ENCODE results near the gene PCK1. TPM values are rescaled to one million over a fixed set of nuclear protein-coding genes. Genes with fewer than 3 reads are reported as not detected.

The PCK1 gene
- total RNA-seq, 1 experiment from 2014 or later = not detected

GRCh38 chr20:57545927-57546662 lies 14.8 kb upstream of the PCK1 start:
- Histone ChIP-seq H3K27me3 (ENCODE audit: low read length) (peaks cover 14% of the 10 kb centered on the region; the same call in 1 of the 2 replicates), H3K4me3 (ENCODE audit: low read length) (no peak overlapping the region), H3K9ac (ENCODE audit: low read length) (no peak overlapping the region), H3K4me1 (ENCODE audit: insufficient read depth, low read length) (peaks cover 27% of the 10 kb centered on the region), H4K20me1 (ENCODE audit: low read length) (no peaks in the 10 kb centered on the region), H3K4me2 (ENCODE audit: low read length) (no peak overlapping the region), H3K36me3 (ENCODE audit: low read depth, low read length) (no peaks in the 10 kb centered on the region), H3K9me2 (replicated peaks; ENCODE audit: low read length) (no peaks in the 10 kb centered on the region), H3F3A (ENCODE audit: low read length, unreplicated experiment) (no peaks in the 10 kb centered on the region), H3K9me3 (ENCODE audit: low read length) (no peaks in the 10 kb centered on the region), H3K79me2 (ENCODE audit: low read length) (no peaks in the 10 kb centered on the region), H2AFZ (ENCODE audit: low read length) (no peak overlapping the region), H3K27ac (ENCODE audit: low read length) (no peak overlapping the region)
- POLR2A ChIA-PET (ENCODE audit: unreplicated experiment) = no interaction called here
- intact Hi-C loops (cut with micrococcal nuclease) = no loop called here
- CTCF ChIA-PET = no interaction called here
- DNase-seq (no peak), ATAC-seq (no peak)
- no TSS peak for BruUV-seq (replicated peaks)
- no peak for TF ChIP-seq EZH2phosphoT487 (IDR thresholded peaks at IDR 0.05; ENCODE audit: borderline replicate concordance, low read length)
- 0 out of 2 replicates have a peak, but pooled peaks have one; percentile 7 for TF ChIP-seq CTCF (conservative IDR thresholded peaks at IDR 0.05; ENCODE audit: low read depth, low read length)

GRCh38 chr20:57546956-57547649 lies 13.8 kb upstream of the PCK1 start:
- H2AFZ ChIP-seq (ENCODE audit: low read length) = no peak overlapping the region
- no peaks in the 10 kb centered on the region for H4K20me1 ChIP-seq (ENCODE audit: low read length)
- H3F3A ChIP-seq (ENCODE audit: low read length, unreplicated experiment) = no peaks in the 10 kb centered on the region
- peaks cover 27% of the 10 kb centered on the region for H3K4me1 ChIP-seq (ENCODE audit: insufficient read depth, low read length)
- BruUV-seq (replicated peaks) = no TSS peak
- no peak overlapping the region for H3K4me3 ChIP-seq (ENCODE audit: low read length)
- H3K27me3 ChIP-seq (ENCODE audit: low read length) = peaks cover 14% of the 10 kb centered on the region; the same call in 1 of the 2 replicates
- no peaks in the 10 kb centered on the region for H3K9me2 ChIP-seq (replicated peaks; ENCODE audit: low read length)
- no peaks in the 10 kb centered on the region for H3K79me2 ChIP-seq (ENCODE audit: low read length)
- TF ChIP-seq CTCF (conservative IDR thresholded peaks at IDR 0.05; ENCODE audit: low read depth, low read length) = no peak
- TF ChIP-seq EZH2 (IDR thresholded peaks at IDR 0.05; ENCODE audit: low read length, unreplicated experiment) = no peak
- no peak for TF ChIP-seq EZH2phosphoT487 (IDR thresholded peaks at IDR 0.05; ENCODE audit: borderline replicate concordance, low read length)
- CTCF ChIA-PET = no interaction called here
- DNase-seq = peak; percentile 89
- intact Hi-C loops (cut with micrococcal nuclease) = no loop called here
- H3K9me3 ChIP-seq (ENCODE audit: low read length) = no peaks in the 10 kb centered on the region
- peak overlapping the region; percentile 51 for H3K27ac ChIP-seq (ENCODE audit: low read length)
- peak; percentile 80 for ATAC-seq
- H3K36me3 ChIP-seq (ENCODE audit: low read depth, low read length) = no peaks in the 10 kb centered on the region
- peak overlapping the region; percentile 19 for H3K4me2 ChIP-seq (ENCODE audit: low read length)
- POLR2A ChIA-PET (ENCODE audit: unreplicated experiment) = no interaction called here
- no peak overlapping the region for H3K9ac ChIP-seq (ENCODE audit: low read length)
